ENCODE measurements around the gene ZMYND8.
"Not testable (repeated sequence)": the region's sequence is repeated elsewhere in the genome, so short reads cannot be mapped to it uniquely, and the experiment has no call there.

The ZMYND8 gene

DNA sequence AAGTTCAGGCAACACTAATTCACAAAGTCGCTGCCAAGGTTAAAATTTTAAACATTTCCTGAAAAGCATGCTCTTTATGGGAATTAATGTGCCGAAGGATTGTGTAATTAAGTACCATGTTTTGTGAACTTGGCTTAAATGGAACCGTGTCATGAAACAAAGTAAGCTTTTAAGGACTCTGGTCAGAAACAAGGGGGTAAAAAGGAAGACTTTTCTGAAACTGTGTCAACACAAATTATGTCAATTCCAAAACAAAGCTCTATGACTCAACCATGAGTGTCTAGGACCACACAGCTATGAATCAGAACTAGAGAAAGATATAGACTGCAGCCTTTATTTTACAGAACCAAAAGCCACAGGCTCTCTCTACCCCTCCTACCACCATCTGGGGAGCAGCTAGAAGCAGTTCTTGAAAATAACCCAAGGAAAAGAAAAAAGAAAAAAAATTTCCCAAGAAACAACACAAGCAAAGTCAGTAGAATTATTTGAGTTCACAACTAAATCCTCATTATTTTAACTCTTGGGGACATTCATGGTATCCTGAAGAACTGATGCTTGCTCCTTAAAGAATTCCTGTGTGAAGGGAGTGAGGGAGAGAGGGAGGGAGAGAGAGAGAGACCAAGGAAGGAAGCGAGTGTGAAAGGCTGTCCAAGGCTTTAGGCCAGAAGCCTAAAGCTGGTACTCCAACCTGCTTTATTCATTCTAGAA lies 81.9 kb downstream of the ZMYND8 start:
- no peaks in the 10 kb centered on the region for H3K9me3 Mint-ChIP-seq
- H3K27me3 Mint-ChIP-seq (ENCODE audit: low read depth): no peaks in the 10 kb centered on the region
- peaks cover 29% of the 10 kb centered on the region for H3K4me1 Mint-ChIP-seq (ENCODE audit: low read depth)
- peak overlapping the region; percentile 90 for H3K27ac Mint-ChIP-seq
- H3K36me3 Mint-ChIP-seq (ENCODE audit: low read depth): peaks cover 38% of the 10 kb centered on the region
- H3K4me3 Mint-ChIP-seq: peak overlapping the region; percentile 59

DNA sequence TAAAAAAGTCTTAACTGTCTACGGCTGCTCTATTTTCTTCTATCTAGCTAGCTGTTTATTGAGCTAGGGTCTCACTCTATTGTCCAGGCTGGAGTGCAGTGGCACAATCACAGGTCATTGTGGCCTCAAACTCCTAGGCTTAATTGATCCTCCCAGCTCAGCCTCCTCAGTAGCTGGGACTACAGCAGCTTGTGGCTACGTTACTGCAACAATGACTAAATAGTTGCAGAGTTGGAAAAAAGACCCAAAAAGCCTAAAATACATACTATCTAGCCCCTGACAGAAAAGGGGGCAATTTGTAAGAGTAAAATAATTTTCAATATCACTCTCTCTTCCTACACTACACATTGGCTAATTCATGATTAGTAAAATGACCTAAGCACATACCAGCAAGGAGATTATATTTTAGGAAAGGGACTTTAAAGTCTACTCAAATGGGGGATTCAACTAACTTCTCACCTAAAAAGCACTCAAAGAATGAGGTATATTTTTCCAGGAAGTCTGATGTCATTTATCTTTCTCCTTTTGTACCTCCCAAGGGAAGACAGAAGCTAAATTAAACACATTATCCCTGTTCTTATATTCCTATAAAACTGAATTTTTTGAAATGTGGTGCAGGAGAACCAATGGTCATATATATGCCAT lies 82.8 kb downstream of the ZMYND8 start:
- no peaks in the 10 kb centered on the region for H3K27me3 Mint-ChIP-seq (ENCODE audit: low read depth)
- no peaks in the 10 kb centered on the region for H3K9me3 Mint-ChIP-seq
- peak overlapping the region; percentile 67 for H3K27ac Mint-ChIP-seq
- peaks cover 38% of the 10 kb centered on the region for H3K36me3 Mint-ChIP-seq (ENCODE audit: low read depth)
- peaks cover 29% of the 10 kb centered on the region for H3K4me1 Mint-ChIP-seq (ENCODE audit: low read depth)
- H3K4me3 Mint-ChIP-seq: peak overlapping the region; percentile 19

DNA sequence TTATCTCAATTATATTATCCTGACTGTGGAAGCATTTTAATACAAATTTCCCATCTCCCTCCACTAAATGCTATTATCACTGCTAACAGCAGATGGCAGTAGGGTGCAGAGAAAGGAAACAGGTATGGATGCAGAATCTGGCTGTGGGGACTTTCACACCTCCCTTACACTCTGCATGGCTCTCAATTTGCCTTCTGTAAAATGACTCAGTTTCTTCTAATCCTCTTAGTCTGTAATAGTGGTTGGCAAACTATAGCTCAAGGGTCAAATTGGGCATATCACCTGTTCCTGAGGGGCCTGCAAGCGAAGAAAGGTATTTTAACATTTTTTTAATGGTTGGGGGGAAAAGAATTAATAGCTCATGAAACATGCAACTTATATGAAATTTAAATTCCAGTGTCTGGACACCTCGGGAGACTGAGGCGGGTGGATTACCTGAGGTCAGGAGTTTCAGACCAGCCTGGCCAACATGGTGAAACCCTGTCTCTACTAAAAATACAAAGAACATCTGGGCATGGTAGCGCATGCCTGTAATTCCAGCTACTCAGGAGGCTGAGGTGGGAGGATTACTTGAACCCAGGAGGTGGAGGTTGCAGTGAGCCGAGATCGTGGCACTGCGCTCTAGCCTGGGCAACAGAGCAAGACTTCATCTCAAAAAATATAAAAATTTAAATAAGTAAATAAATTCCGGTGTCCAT lies 83.5 kb downstream of the ZMYND8 start:
- Mint-ChIP-seq H3K36me3 (ENCODE audit: low read depth) (peaks cover 38% of the 10 kb centered on the region), H3K4me3 (peak overlapping the region; percentile 40), H3K4me1 (ENCODE audit: low read depth) (peaks cover 29% of the 10 kb centered on the region), H3K27me3 (ENCODE audit: low read depth) (no peaks in the 10 kb centered on the region), H3K27ac (peak overlapping the region; percentile 82), H3K9me3 (no peaks in the 10 kb centered on the region)

DNA sequence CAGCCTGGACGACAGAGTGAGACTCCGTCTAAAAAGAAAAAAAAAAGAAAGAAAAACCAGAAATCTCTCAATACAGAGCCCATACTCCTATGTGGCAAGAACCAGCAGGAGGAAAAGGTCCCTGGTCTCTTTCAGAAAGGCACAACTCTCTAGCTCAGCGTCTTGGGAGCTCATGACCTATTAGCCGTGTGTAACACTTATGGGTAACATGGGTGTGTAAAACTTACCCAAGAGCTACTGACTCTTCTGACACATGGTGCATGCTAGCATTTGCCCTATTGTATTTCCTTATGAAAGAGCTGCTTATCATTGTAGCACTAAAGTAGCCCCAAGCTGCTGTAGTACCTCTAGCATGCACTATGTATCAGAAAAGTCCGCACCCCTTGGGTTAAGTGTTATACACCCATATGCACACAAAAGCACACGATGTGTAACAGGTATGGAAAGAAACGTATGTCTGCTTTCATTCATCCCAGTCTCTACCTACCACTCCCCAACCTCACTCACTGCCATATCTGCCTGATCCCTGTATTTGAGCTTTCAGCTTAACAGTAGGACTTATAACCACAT lies 85.4 kb downstream of the ZMYND8 start:
- Mint-ChIP-seq H3K27ac (no peak overlapping the region), H3K27me3 (ENCODE audit: low read depth) (no peaks in the 10 kb centered on the region), H3K4me3 (no peak overlapping the region), H3K36me3 (ENCODE audit: low read depth) (peaks cover 35% of the 10 kb centered on the region), H3K9me3 (no peaks in the 10 kb centered on the region), H3K4me1 (ENCODE audit: low read depth) (peaks cover 22% of the 10 kb centered on the region)

DNA sequence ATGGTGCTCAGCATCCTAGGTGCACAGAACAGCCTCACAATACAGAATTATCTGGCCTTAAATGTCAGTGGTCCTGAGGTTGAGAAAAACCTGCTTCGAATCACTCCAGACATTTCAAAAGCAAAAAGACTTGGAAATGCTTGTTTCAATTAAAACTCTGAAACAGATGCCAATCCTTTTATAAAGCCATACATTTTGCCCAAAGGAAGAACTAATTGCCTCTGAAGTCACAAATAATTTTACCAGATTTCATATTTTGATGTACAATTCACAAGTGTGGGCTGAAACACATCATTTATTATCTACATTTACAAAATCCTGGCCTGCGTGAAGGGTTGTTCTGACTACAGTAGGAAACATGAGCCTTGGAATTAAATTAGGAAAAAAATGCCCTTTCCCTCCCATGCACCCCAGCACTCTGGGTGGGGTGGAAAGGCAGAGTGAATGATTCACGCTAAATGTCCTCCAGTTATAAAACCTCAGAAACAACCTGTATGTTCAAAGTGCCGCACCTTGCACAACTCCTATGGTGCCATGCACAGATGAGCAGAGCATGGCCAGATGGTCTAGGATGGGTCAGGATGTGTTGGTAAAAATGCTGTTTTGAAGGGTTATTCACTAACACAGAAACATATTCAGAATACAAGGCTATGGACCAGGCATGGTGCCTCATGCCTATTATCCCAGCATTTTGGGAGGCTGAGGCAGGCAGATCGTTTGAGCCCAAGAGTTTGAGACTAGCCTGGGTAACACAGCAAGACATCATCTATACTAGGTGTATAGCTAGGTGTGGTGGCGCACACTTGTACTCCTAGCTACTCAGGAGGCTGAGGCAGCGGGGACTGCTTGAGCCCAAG lies 87.0 kb downstream of the ZMYND8 start:
- Mint-ChIP-seq H3K36me3 (ENCODE audit: low read depth) (peaks cover 25% of the 10 kb centered on the region), H3K27ac (no peak overlapping the region), H3K27me3 (ENCODE audit: low read depth) (no peaks in the 10 kb centered on the region), H3K9me3 (no peaks in the 10 kb centered on the region), H3K4me3 (no peak overlapping the region), H3K4me1 (ENCODE audit: low read depth) (peaks cover 17% of the 10 kb centered on the region)

DNA sequence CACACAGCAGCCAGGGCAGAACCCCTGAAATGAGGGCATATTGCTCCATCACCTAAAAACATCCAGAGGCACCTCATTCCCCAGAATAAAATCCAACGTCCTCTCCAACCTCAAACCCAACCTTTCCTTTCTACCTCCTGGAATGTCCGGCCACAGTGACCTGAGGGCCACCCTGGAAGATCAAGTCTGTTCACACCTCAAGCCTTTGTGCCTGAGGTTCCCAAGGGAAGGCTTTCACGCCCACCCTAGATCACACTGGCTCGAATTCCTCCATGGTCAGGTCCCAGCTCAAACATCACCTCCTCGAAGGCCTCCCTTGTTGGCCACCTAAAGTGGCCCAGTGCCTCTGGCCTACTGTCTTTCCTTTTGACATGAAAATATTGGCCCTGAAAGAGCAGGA lies 88.9 kb downstream of the ZMYND8 start:
- H3K9me3 Mint-ChIP-seq: no peaks in the 10 kb centered on the region
- no peak overlapping the region for H3K4me3 Mint-ChIP-seq
- peaks cover 3% of the 10 kb centered on the region for H3K4me1 Mint-ChIP-seq (ENCODE audit: low read depth)
- H3K27ac Mint-ChIP-seq: no peak overlapping the region
- H3K36me3 Mint-ChIP-seq (ENCODE audit: low read depth): peaks cover 14% of the 10 kb centered on the region
- H3K27me3 Mint-ChIP-seq (ENCODE audit: low read depth): no peaks in the 10 kb centered on the region

DNA sequence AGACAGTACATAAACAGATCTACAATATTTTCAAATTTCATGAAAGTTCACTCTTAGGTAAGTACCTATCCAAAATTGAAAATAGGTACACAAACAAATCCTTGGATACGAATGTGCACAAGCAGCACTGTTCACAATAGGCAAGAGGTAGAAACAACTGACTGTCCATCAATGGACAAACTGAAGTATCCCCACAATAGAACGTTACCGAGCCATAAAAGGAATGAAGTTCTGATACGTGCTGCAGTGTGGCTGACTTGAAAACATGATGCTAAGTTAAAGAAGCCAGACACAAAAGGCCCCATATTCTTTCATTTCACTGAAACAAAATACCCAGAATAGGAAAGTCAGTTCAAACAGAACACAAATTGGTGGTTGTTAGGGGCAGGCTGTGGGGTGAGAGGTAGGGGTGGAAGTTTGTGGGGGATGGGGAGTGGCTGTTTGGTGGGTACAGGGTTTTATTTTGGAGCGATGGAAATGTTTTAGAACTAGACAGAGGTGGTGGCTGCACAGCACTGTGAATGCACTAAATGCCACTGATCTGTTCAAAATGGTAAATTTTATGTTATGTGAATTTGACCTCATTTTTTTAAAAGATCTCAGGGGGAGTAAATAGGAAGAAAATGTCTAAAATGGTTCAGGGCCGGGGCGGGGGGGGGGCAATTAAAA lies 89.5 kb downstream of the ZMYND8 start:
- no peaks in the 10 kb centered on the region for H3K27me3 Mint-ChIP-seq (ENCODE audit: low read depth)
- H3K27ac Mint-ChIP-seq: no peak overlapping the region
- no peaks in the 10 kb centered on the region for H3K9me3 Mint-ChIP-seq
- H3K4me3 Mint-ChIP-seq: no peak overlapping the region
- H3K36me3 Mint-ChIP-seq (ENCODE audit: low read depth): peaks cover 18% of the 10 kb centered on the region
- H3K4me1 Mint-ChIP-seq (ENCODE audit: low read depth): peaks cover 6% of the 10 kb centered on the region

DNA sequence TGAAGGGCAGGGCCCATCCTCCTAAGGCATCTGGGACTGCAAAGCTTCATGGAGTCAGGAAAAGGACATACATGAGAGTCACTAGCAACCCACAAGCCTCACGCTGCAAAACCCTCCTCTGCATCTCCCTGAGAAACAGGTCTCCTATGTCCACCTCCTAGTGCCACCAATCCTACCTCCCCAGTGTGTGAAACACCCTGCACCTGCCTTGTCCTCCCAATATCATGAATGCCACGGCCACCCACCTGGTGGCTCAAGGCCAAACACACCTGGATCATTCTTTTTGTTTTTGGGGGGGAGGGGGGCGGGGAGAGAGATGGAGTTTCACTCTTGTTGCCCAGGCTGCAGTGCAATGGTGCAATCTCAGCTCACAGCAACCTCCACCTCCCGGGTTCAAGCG lies 90.5 kb downstream of the ZMYND8 start:
- H3K4me3 Mint-ChIP-seq: no peak overlapping the region
- no peaks in the 10 kb centered on the region for H3K27me3 Mint-ChIP-seq (ENCODE audit: low read depth)
- no peaks in the 10 kb centered on the region for H3K9me3 Mint-ChIP-seq
- no peak overlapping the region for H3K27ac Mint-ChIP-seq
- peaks cover 8% of the 10 kb centered on the region for H3K4me1 Mint-ChIP-seq (ENCODE audit: low read depth)
- H3K36me3 Mint-ChIP-seq (ENCODE audit: low read depth): peaks cover 26% of the 10 kb centered on the region

DNA sequence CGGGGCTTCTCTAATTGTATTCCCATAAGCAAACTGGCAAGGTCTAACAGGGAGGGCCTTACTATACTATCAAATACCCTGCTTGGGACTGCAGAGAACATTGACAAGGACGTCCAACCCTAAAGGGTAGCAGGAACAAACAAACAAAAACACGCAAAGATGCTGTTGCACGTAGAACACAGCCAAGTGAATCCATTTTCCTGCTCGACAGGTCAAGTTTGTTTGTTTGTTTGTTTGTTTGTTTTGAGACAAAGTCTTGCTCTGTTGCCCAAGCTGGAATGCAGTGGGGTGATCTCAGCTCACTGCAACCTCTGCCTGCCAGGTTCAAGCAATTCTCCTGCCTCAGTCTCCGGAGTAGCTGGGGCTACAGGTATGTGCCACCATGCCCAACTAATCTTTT lies 91.3 kb downstream of the ZMYND8 start:
- H3K27me3 Mint-ChIP-seq (ENCODE audit: low read depth): no peaks in the 10 kb centered on the region
- peaks cover 32% of the 10 kb centered on the region for H3K36me3 Mint-ChIP-seq (ENCODE audit: low read depth)
- no peaks in the 10 kb centered on the region for H3K9me3 Mint-ChIP-seq
- H3K4me1 Mint-ChIP-seq (ENCODE audit: low read depth): peaks cover 12% of the 10 kb centered on the region
- H3K4me3 Mint-ChIP-seq: no peak overlapping the region
- no peak overlapping the region for H3K27ac Mint-ChIP-seq

DNA sequence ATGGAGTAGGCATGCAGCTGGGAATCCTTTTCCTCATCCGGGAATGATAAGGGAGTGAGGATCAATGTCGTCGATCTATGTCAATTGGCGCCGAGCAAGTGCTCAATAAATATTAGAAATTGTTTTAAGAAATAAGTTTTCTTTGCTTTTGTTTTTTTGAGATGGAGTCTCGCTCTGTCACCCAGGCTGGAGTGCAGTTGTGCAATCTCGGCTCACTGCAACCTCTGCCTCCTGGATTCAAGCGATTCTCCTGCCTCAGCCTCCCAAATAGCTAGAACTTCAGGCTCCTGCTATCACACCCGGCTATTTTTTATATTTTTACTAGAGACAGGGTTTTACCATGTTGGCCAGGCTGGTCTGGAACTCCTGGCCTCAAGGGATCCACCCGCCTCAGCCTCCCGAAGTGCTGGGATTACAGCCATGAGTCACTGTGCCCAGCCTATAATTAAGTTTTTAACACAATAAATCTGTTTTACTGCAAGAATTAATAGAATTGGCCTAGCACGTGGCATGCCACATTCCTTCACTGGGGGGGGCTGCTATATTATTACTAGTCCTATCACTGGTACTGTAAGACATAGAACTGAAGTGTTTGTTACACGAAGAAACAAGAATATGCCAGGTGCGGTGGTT lies 92.2 kb downstream of the ZMYND8 start:
- H3K27me3 Mint-ChIP-seq (ENCODE audit: low read depth); H3K4me3 Mint-ChIP-seq; H3K9me3 Mint-ChIP-seq; H3K27ac Mint-ChIP-seq: not testable (repeated sequence)
- peaks cover 33% of the 10 kb centered on the region for H3K36me3 Mint-ChIP-seq (ENCODE audit: low read depth)
- H3K4me1 Mint-ChIP-seq (ENCODE audit: low read depth): peaks cover 19% of the 10 kb centered on the region

DNA sequence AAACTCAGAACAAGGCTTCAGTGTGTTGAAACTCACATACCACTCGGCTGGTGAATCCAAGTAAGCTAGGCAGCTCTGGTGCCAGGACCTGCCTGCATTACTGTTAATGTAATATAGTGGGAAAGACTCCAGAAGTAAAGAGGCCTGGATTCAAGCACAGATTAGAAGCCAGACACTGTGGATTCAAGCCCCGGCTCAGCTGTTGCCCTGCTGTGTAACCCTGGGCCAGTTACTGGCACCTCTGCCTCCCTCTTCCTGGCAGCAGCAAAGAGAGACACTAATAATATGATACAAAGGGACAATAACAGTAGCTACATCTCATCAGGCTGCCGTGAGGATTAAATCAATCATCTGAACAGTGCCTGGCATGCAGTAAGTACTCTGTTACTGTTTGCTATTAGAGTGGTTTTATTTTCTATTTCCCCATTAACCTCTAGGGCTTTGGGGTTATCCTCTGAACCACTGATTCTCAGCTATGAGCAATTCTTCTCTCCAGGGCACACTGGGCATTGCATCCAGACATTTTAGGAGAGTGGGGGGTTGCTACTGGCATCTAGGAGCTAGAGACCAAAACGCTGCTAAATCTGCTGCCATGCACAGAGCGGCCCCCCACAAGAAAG lies 92.9 kb downstream of the ZMYND8 start:
- no peaks in the 10 kb centered on the region for H3K9me3 Mint-ChIP-seq
- H3K27ac Mint-ChIP-seq: no peak overlapping the region
- peaks cover 23% of the 10 kb centered on the region for H3K4me1 Mint-ChIP-seq (ENCODE audit: low read depth)

DNA sequence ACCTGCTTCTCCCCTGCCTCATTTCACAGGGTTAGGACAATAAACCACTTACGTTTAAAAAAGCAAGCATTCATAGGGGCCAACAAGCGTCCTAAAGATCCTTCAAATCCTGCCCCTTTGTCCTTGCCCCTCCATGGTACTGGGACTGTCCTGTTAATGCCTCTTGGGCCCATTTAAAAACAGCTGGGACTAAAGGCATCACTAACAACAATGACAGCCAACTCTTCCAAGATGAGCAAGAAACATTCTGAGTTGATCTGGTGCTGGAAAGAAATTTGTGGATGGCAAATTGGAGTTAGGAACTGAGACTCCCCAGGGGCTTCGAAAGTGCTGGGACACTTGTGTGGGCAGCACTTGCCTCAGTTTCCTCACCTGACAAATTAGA lies 93.4 kb downstream of the ZMYND8 start:
- no peaks in the 10 kb centered on the region for H3K27me3 Mint-ChIP-seq (ENCODE audit: low read depth)
- peaks cover 23% of the 10 kb centered on the region for H3K4me1 Mint-ChIP-seq (ENCODE audit: low read depth)
- no peak overlapping the region for H3K4me3 Mint-ChIP-seq
- peaks cover 31% of the 10 kb centered on the region for H3K36me3 Mint-ChIP-seq (ENCODE audit: low read depth)
- H3K27ac Mint-ChIP-seq: no peak overlapping the region
- no peaks in the 10 kb centered on the region for H3K9me3 Mint-ChIP-seq

More for the DNA sequence above, 92.9 kb downstream of the ZMYND8 start:
- Mint-ChIP-seq H3K4me3 (no peak overlapping the region), H3K27me3 (ENCODE audit: low read depth) (no peaks in the 10 kb centered on the region), H3K36me3 (ENCODE audit: low read depth) (peaks cover 31% of the 10 kb centered on the region)

DNA sequence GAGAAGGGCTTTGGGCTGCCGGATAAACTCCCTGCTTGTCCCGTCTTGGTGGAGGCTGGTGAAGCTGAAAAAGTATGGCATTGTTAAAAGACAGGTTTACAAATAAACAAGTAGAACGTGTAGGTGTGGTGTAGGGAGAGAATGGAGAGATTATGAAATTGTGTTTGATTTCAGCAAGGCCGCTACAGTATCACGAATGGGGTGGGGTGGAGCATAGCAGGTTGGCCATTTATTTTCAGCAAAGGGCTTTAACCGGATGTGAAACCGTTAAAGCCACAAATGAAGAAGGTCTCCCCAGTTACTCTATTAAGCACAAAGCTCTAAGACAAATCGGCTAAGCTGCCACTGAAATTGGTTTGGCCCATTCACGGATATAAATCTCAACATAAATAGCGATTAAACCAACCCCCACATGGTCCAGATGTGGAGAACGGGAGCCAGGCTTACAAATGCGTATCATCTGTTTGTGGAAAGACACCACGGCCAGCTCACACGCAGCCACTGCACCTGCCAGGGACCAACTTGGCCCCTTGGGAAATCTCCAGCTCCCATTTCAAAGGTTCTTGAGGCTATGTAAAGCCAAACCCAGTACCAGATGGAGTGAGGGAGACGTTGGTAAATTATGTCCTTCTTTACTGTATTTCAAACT lies 94.0 kb downstream of the ZMYND8 start:
- no peak overlapping the region for H3K4me3 Mint-ChIP-seq
- H3K4me1 Mint-ChIP-seq (ENCODE audit: low read depth): peaks cover 23% of the 10 kb centered on the region
- H3K36me3 Mint-ChIP-seq (ENCODE audit: low read depth): peaks cover 26% of the 10 kb centered on the region
- no peak overlapping the region for H3K27ac Mint-ChIP-seq
- no peaks in the 10 kb centered on the region for H3K9me3 Mint-ChIP-seq
- no peaks in the 10 kb centered on the region for H3K27me3 Mint-ChIP-seq (ENCODE audit: low read depth)
